ENCODE data around the gene NRROS. TPM values are rescaled to one million over a fixed set of nuclear protein-coding genes. Genes with fewer than 3 reads are reported as not detected.

Gene NRROS
- total RNA-seq, 6 experiments from 2014 or later = 1.2 to 4.0 (median 2.1) TPM

DNA sequence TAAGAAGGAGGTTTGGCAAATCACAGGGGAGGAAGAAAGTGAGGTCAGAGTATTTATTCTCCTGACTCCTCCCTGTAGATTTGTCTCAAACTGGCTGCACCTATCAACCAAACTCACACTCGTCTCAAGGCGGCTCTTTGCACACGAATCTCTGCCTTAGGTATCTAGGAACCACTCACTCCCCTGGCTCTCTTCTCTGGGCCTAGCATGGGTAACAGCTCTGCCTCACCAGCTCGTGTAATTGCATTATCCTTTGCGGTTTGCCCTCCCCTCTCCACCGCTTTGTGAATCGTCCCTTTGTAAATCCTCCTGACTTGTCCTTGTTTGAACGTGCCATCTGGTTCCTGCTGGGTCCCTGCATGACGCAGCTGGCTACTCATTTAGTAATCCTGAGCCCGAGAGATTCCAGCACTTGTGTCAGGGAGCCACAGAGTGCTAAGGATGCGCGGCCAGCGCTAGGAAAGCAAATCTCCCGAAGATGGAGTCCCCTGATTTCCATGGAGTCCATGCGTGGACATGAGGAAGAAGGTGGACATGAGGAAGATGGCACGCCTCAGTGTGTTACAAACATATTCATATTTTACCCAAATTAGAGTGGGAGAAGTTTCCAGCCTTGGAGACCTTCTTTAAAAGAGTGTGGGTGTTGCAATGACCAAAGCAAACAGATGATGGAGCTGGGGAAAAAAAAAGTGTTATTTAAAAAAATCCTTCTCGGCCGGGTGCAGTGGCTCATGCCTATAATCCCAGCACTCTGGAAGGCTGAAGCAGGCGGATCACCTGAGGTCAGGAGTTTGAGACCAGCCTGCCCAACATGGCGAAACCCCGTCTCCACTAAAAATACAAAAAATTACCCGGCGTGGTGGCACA is 26.7 kb downstream of the NRROS start:
- TF ChIP-seq CTCF (IDR thresholded peaks at IDR 0.05) (no peak), POLR2A (IDR thresholded peaks at IDR 0.05) (no peak)
- DNase-seq (no peak), ATAC-seq (no peak)
- no peaks in the 10 kb centered on the region for H3K27me3 ChIP-seq
- WGBS (ENCODE audit: insufficient coverage, low coverage, low lambda C conversion rate, missing lambda C conversion rate) = 41% methylated on average over 22 of the region's 23 CpGs
- no peaks in the 10 kb centered on the region for H3K4me1 ChIP-seq
- H3K9me3 ChIP-seq = no peaks in the 10 kb centered on the region
- no peak overlapping the region for H3K27ac ChIP-seq
- intact Hi-C loops (cut with DNase I) = no loop called here
- H3K36me3 ChIP-seq = no peaks in the 10 kb centered on the region
- H3K4me3 ChIP-seq = no peak overlapping the region

GRCh38 chr3:196667056-196667825 is 27.7 kb downstream of the NRROS start:
- no peak for DNase-seq

GRCh38 chr3:196670339-196670738 is 30.8 kb downstream of the NRROS start:
- WGBS (ENCODE audit: insufficient coverage, low coverage, low lambda C conversion rate, missing lambda C conversion rate) = 27% methylated on average over 6 of the region's 6 CpGs
- ATAC-seq (peak; percentile 63 to 85 (median 75)), DNase-seq (no peak)
- Histone ChIP-seq H3K4me3 (no peak overlapping the region), H3K36me3 (no peaks in the 10 kb centered on the region), H3K27me3 (no peaks in the 10 kb centered on the region), H3K4me1 (no peaks in the 10 kb centered on the region), H3K27ac (no peak overlapping the region), H3K9me3 (no peaks in the 10 kb centered on the region)
- TF ChIP-seq CTCF (IDR thresholded peaks at IDR 0.05) (no peak), POLR2A (IDR thresholded peaks at IDR 0.05) (no peak)
- intact Hi-C loops (cut with DNase I) = no loop called here

More at GRCh38 chr3:196667056-196667825, 27.7 kb downstream of the NRROS start:
- ATAC-seq = no peak
- no peak overlapping the region for H3K27ac ChIP-seq
- no peaks in the 10 kb centered on the region for H3K27me3 ChIP-seq
- 83% methylated on average over 10 of the region's 14 CpGs for WGBS (ENCODE audit: insufficient coverage, low coverage, low lambda C conversion rate, missing lambda C conversion rate)
- H3K9me3 ChIP-seq = no peaks in the 10 kb centered on the region
- intact Hi-C loops (cut with DNase I) = no loop called here
- H3K4me3 ChIP-seq = no peak overlapping the region
- no peaks in the 10 kb centered on the region for H3K36me3 ChIP-seq
- H3K4me1 ChIP-seq = no peaks in the 10 kb centered on the region
- TF ChIP-seq POLR2A (IDR thresholded peaks at IDR 0.05) (no peak), CTCF (IDR thresholded peaks at IDR 0.05) (no peak)

DNA sequence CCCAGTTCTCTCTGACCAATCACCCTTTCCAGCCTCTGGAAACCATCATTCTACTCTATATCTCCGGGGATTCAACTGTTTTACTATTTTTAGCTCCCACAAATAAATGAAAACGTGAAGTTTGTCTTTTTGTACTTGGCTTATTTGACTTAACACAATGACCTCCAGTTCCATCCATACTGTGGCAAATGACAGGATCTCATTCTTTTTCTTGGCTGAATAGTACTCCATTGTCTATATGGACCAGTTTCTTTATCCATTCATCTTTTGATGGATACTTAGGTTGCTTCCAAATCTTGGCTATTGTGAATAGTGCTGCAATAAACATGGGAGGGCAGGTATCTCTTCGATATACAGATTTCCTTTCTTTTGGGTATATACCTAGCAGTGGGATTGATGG is 34.1 kb downstream of the NRROS start:
- no peaks in the 10 kb centered on the region for H3K4me1 ChIP-seq
- H3K4me3 ChIP-seq = no peak overlapping the region
- DNase-seq (no peak), ATAC-seq (no peak)
- TF ChIP-seq CTCF (IDR thresholded peaks at IDR 0.05) = no peak
- TF ChIP-seq POLR2A (IDR thresholded peaks at IDR 0.05) = no peak
- no peaks in the 10 kb centered on the region for H3K9me3 ChIP-seq
- intact Hi-C loops (cut with DNase I) = no loop called here
- whole genome bisulfite sequencing (ENCODE audit: insufficient coverage, low coverage, low lambda C conversion rate, missing lambda C conversion rate) = 67% methylated on average over 3 of the region's 3 CpGs
- H3K27ac ChIP-seq = no peak overlapping the region
- no peaks in the 10 kb centered on the region for H3K36me3 ChIP-seq
- no peaks in the 10 kb centered on the region for H3K27me3 ChIP-seq
